ENCODE results near the gene CH25H.
A peak's percentile ranks its signal among the peaks of the same experiment; 100 is the strongest.
"Not testable (repeated sequence)": the region's sequence is repeated elsewhere in the genome, so short reads cannot be mapped to it uniquely, and the experiment has no call there.

Gene CH25H

DNA sequence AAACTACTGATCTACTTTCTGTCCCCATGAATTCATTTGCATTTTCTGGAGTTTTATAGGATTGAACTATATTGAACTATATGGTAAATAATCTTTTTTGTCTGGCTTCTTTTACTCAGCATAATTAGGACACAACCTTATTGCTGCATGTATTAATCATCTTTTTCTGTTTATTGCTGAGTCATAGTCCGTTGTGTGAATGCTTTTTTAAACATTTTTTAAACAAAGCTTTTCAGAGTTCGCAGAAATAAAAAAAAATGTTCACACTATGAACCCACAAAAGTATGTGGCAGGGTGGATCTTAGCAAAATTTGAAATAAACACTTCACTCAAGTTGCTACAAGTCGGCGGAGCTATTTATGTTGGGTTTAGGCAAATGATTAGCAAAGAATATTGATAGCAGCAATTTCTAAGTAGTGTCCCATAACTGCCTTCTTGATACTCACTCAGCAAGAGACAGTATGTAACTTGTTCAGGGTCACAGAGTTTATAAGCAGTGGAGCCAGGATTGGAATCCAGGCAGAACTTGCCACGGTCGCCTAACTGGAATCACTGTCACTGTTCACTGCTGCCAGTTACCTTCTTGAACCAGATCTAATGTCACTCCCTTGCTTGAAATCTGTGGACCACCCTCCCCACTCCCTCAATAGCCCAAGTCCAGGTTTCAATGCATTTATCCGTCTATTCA is 5.6 kb downstream of the CH25H start:
- DNase-seq (ENCODE audit: low read depth in 2 of 2, low spot score in 1 of 2) = no peak

DNA sequence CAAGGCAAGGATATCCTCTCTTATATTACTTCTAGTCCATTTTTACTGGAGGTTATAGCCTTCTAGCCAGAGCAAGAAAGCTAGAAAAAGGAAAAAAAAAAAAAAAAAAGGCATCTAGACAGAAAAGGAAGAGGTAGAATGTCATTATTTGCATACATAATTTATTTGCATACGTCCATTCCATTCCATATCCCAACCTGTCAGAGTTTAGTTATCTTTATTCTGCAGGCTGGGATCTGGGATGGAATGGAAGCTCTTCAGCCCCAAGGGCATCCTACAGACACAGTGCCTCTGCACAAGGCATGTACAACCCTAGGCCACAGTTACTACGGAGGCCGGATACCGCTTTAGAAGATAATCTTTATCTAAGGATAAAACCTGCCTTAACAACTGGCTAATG is 9.6 kb downstream of the CH25H start:
- DNase-seq (ENCODE audit: low read depth in 2 of 2, low spot score in 1 of 2) = no peak

DNA sequence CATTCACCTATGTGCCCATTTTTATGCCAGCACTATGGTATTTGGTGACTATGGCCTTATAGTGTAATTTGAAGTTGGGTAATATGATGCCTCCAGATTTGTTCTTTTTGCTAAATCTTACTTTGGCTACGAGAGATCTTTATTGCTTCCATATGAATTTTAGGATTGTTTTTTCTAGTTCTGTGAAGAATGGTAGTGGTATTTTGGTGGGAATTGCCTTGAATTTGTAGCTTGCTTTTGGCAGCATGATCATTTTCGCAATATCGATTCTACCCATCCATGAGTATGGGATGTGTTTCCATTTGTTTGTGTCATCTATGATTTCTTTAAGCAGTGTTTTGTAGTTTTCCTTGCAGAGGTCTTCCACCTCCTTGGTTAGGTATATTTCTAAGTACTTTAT is 15.8 kb downstream of the CH25H start:
- not testable (repeated sequence) for DNase-seq (ENCODE audit: low read depth in 2 of 2, low spot score in 1 of 2)

DNA sequence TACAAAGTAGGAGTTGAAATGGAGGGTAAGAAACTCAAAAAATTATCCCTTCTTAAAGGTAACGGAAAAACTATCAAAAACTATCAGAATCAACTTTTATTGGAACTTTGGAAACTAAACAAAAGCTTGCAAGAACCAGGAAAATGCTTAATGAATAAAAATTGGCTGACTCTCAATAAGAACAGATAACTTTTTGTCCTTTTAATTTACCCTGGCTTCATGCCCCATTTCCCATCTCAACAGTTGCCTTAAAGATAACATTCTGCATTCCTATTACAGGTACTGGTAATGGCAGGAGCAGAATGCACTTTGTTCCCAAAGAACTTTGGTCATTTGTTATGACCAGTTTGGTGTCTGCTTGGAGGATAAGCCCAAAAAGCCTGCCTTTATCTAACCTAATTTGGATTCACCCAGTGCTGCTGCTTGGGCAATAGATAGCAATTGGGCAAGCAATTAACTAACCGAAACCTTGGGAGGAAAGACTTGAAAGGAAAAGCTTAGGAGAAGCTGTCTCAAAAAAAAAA is 17.8 kb downstream of the CH25H start:
- no peak for DNase-seq (ENCODE audit: low read depth in 2 of 2, low spot score in 1 of 2)

DNA sequence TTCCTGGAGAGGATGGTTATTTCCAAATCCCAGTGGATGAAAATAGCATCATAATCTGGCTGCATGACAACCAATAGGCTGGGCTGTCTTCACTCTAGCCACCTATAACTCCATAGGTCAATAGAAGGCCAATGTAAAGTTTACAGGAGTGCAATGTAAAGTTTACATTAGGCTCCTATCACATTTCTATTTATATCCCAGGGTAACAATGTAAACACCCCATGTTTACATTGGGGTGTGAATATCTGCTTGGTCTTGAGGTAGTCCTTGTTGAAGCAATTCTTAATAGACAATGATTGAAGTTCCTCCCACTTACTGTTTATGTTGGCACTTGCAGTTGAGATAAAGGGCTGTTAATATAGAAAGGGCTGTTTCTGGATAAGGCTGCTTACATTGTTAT is 21.5 kb downstream of the CH25H start:
- DNase-seq (ENCODE audit: low read depth in 2 of 2, low spot score in 1 of 2) = no peak

DNA sequence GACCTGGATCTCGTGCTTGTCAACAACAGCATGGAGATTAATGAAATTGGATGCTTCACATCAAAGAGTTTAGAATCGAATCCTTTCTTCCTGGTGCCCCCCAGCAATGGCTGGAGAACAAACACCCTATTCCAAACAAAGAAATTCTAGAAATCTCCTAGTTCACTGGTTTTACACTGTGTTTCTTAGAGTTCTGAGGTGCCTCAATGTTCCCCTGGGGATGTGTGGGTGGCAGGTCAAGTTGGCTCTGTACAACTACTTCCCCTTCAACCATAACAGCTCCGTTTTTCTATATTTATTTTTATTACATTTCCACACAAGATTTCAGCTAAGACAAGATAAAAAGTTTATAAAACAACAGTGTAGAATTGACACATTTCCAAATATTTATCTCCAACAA is 22.5 kb downstream of the CH25H start:
- no peak for DNase-seq (ENCODE audit: low read depth in 2 of 2, low spot score in 1 of 2)

DNA sequence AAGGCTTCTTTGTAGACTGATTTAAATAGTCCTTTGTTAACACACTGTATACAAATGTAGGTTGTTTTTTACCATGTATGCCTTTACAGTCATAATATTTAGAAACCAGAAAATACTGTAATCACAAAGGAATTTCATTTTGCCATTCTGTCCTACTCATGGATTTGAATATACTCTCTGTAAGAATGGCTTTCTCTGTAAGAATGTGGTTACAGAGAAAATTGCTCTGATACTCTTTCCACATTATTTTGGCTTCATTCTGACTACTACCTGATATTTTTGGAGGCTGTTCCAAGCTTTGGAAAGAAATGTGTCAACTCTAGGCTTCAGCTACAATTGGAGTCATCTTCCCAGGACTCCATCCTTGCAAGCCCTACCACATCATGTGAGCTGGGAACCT is 23.5 kb downstream of the CH25H start:
- no peak for DNase-seq (ENCODE audit: low read depth in 2 of 2, low spot score in 1 of 2)

DNA sequence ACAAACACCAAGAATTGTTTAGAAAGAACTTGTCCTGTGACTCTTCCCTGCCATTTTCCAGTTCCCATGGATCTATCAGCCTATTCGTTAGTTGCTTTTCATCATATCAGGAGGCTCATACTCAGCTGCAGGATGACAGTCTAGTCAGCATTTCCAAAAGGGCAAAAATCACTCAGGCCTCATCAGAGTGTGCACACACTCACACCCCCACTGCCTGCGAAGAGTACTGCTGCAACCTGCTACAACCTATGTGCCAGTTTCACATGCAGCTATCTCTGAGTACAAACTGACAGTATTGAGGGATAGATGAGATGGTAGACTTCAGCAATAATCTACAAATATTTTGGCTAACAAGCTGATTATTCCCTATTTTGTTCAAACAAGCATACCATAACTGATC is 24.2 kb downstream of the CH25H start:
- DNase-seq (ENCODE audit: low read depth in 2 of 2, low spot score in 1 of 2) = no peak

DNA sequence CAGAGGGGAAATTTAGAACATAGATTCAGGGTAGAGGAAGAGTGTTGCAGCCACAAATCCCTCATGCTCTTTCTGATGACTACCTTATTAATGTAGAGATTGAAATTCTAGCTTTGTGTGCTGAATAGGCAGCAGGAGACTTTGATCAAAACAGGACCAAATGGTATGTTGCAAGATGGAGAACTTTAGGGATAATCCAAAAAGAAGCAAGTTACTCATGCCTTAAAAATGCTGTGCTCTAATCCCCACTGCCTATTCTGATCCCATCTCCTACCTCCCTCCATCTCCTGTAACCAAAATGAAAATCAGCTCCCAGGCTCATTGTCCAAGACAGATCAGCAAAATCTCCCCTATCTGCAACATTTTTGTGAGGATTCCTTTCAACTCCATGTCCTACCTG is 31.3 kb downstream of the CH25H start:
- no peak for DNase-seq (ENCODE audit: low read depth in 2 of 2, low spot score in 1 of 2)

DNA sequence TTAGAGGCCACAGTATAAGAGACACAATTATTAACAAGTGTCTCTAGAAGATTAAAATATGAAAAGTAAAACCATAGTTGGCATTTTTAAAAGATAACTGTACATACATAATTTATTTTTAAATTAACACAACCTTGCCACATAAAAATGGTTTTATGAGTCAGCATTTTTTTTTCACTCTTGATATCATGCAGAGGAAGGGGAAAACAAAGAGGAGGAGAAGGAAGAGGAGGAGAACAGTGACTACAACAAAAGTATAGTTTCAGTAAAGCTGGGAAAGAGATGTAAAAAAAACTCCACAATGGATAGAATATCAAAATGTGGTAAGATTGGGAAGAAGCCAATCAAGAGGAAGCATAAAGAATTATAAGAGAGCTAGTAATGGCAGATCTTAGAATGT is 34.0 kb downstream of the CH25H start:
- DNase-seq (ENCODE audit: low read depth in 2 of 2, low spot score in 1 of 2) = no peak

DNA sequence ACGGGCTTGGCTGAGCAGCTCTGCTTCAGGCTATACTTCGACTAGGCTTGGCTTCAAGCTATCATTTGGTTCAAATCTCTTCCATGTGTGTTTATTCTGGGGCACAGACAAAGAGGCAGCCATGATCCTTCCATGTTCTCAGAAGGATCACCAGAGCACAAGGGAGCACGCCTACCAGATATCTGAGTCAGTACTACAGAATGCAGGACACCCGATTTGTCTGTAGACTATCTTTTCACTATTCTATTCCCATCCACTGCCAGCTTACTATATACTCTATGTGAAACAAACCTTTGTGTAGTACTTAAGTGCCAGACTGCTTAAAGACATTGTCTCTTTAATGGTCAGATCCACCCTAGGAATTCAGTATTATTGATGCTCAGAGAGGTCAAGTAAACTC is 35.1 kb downstream of the CH25H start:
- no peak for DNase-seq (ENCODE audit: low read depth in 2 of 2, low spot score in 1 of 2)

DNA sequence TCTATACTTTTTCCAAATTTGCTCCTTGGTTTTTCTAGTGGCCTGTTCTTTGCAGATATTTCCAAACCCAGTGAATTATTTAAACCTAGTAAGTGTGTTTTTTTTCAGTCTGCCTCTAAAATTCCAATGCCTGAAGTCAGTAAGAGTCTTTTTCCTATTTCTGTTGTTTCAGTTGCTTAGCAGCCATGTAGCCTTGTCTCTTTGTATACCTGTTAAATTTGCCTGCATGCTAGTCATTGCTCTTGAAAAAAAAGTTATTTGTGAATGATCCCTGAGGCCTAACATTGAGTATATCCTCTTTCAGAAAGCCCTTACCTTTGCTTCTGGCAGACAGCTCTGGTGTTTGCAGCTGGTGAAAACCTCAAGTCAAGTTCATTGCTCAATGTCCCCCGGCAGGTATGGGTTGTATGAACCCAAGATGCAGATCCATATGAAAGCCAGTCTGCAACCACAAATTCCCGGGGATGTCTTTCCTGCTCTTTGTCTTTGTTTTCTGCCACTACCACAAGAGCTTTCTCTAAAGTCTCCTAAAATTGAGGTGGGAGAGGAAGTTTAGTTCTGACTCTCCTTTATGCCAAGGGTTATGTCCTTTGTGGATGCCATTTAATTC is 35.7 kb downstream of the CH25H start:
- DNase-seq (ENCODE audit: low read depth in 2 of 2, low spot score in 1 of 2) = no peak

DNA sequence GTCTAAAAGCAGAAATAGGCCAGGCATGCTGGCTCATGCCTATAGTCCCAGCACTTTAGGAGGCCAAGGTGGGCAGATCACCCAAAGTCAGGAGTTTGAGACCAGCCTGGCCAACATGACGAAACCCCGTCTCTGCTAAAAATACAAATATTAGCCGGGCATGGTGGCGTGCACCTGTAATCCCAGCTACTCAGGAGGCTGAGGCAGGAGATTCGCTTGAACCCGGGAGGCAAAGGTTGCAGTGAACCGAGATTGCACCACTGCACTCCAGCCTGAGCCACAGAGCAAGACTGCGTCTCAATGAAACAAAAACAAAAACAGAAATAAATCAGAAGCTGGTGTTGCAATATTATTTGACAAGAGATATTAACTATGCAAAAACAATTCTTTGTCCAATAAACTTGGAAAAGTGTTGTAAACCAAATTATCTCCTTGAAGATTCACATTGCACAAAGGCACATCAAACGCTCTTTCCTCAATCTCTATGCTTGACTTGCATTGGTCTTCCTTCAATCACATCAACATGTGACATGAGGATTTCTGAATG is 38.7 kb downstream of the CH25H start:
- DNase-seq (ENCODE audit: low read depth in 2 of 2, low spot score in 1 of 2) = not testable (repeated sequence)

DNA sequence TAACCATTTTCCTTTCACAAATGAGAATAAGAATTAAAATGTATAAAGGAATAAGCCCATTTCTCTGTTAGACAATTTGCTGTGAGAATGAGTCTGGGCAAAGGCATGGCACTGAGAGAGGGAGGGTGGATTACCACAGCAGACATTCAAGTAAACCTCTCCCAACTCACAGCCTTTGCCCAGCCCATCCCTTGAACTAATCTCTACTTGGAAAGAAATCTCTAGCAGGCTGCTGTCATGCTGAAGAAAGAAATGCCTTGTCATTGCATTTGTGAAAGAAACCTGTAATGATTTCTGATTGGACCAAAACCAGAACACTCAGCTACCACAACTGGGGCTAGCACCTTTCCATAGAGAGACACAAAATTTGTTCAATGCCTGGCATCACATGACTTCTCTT is 39.2 kb downstream of the CH25H start:
- DNase-seq (ENCODE audit: low read depth in 2 of 2, low spot score in 1 of 2) = no peak

DNA sequence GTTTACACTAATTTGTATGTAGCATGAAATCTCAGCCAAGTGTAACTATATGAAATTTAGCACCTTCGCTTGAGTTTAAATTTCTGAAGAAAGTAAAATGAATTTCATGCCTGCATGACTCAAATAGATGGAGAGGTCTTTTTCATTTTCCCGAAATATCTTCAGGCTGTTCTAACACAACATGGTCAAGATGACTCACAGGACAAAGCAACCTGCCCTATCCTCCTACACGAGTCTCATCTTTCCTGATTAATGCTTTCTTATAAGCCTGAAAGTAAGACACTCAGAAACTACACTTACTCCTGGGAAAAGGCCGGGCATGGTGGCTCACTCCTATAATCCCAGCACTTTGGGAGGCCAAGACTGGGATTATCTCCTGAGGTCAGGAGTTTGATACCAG is 41.2 kb downstream of the CH25H start:
- DNase-seq (ENCODE audit: low read depth in 2 of 2, low spot score in 1 of 2) = no peak

DNA sequence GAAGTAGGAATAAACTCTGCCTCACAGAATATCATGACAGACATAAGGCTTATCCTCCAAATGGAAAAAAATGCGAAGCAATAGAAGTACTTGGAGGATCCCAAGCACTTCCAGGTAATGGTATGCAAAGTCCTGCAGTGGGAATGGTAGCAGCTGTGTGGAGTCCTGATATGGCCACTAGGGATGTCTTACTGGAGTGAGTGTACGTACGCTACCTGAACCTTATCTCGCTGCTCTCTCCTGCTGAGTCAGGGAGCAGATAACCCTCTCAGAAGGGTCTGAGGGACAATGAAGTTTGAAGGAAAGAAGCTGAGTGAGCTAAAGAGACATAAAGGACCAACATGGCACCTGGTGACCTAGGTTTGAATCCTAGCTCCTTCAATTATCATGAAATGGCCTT is 42.2 kb downstream of the CH25H start:
- no peak for DNase-seq (ENCODE audit: low read depth in 2 of 2, low spot score in 1 of 2)

DNA sequence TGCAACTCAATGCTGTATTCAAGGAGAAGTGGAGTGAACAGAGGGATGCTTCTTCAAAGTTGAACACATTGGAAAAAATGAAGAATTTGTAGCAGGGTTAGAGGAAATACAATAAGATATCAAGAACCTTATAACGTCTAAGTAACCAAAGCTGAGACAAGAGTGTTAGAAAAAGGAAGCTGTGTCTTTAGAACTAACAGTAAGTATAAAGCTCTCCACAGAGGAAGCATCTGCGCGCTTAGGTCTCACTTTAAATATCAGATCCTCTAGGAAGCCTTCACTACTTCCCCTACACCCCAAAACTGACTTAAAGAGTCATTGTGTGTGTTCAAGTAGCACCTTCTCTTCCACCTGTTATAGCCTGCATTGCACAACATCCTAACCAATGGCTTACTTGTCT is 43.0 kb downstream of the CH25H start:
- no peak for DNase-seq (ENCODE audit: low read depth in 2 of 2, low spot score in 1 of 2)

DNA sequence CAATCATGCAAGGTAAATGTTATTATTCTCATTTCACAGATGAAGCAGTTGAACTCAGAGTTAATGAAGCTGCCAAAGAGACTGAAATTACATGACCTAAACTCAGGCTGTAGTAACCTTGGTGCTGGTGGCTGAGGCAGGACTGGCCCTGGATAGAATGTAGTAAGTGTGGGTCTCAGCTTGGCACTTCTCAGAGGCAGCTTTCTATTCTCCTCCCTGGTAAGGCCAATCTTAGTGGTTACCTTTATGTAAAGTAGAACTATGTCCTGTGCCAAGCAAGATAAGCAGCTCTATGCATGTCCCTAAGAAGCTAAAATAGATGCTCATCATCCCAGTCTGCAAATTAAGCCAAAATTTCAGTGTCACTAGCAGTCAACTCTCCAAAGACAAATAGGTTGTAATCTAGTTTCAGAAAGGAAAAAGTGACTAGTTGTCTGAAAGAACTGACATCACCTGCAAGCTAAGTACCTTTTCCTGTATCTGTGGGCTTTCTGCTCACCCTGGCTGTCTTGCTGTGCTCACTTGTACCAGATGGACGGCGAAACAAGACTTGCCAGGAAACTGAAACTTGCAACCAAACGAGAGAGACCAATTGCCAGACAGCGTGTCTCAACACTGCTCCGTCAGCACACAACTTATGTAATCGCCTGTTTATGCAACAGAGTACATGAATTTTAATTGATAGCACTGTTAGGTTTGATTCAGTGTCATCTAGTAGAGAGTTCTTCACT is 43.7 kb downstream of the CH25H start:
- DNase-seq (ENCODE audit: low read depth in 2 of 2, low spot score in 1 of 2) = peak; percentile 4 to 16

DNA sequence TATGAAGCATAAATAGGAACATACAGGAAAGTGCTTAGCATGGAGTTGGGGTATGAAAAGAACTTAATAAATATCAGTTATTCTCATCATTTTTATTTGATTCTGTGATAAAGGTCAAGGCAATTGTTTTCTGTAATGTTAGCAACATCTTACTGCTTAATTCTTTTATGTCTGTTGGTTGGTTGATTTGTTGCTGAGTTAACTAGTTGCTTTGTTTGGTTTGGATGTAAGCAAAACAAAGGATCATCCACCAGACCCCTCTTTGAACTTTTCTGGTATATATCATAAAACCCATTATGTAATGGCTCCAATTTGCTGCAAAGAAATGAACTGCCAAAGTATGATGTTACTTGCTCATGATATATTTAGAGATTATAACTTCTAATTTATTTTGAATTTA is 44.5 kb downstream of the CH25H start:
- DNase-seq (ENCODE audit: low read depth in 2 of 2, low spot score in 1 of 2) = no peak

DNA sequence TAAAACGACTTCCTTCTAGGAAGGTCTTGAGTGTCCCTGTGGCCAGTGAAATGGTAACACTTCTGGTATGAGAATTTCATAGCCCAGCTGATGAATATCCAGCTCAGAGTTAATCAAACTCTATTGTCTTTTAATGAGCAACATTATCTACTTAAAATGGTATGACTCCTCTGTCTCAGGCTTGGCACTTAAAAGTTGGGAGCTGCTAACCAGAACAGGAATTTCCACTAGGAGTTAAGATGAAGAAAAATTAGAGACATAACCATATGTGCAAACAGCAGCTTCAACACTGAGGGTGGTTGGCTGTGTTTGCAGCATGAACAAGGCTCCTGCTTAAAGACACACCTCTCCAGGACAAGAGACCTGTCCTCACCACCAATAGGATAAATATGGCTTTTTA is 46.8 kb downstream of the CH25H start:
- DNase-seq (ENCODE audit: low read depth in 2 of 2, low spot score in 1 of 2) = no peak

DNA sequence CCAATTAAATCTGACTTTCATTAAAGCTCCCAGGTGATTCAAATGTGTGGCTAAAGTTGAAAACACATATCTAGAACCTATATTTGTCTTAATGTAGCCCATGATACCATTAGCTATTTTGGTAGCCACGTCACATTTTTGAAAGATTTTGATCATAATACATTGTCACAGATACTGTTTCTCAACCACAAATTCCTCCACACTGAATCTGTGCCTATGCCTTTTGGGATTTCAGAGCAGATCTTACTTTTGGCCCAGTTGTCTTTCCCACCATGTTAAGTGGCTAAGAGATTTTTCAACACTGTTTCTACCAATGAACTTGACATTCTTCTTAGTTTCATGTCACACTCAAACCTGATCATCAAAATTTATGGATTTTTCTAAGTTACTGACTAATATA is 47.4 kb downstream of the CH25H start:
- DNase-seq (ENCODE audit: low read depth in 2 of 2, low spot score in 1 of 2) = no peak

DNA sequence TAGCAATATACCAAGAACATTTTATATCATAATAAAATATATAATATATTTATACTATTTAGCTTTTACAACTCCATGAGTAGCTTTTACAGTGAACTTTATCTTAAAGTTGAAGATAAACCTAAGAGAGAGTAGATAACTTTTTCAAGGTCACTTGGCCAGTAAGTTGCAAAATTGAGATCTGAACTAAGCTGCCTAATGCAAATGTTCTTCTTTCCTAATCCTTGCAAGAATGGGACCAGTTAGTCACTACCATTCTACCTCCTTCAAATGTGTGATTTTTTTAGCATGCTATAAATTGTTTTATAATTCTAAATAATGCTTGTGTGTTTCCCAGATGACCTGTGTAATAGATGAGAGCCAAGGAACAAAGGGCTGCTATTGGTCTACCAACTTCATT is 47.8 kb downstream of the CH25H start:
- no peak for DNase-seq (ENCODE audit: low read depth in 2 of 2, low spot score in 1 of 2)
